HepG2 (cell line): Measurements from ENCODE around the gene NYAP1. TPM values are rescaled to one million over a fixed set of nuclear protein-coding genes. Genes with fewer than 3 reads are reported as not detected.

Experiments used
- ARNT2 ChIP-seq: sonication (generic); formaldehyde crosslinking; IDR thresholded peaks from 2 replicates; pipeline ENCODE4 v1.8.0; 2022; ENCODE audit warnings: mild to moderate bottlenecking, low read depth, missing genetic modification reagents, moderate library complexity
- FOXA3 ChIP-seq: IDR thresholded peaks from 2 replicates; pipeline ENCODE4 v1.6.1; 2016; ENCODE audit warnings: missing genetic modification reagents, missing compliant biosample characterization
- HCFC1 ChIP-seq: fragments of 150-350 bp; IDR thresholded peaks from 2 replicates; pipeline ENCODE4 v1.6.1; 2014; ENCODE audit warnings: low read depth, low read length
- KDM1A ChIP-seq: IDR thresholded peaks from 2 replicates; pipeline ENCODE4 v1.6.1; 2016; ENCODE audit warnings: missing compliant biosample characterization
- KLF13 ChIP-seq: sonication (generic); formaldehyde crosslinking; IDR thresholded peaks from 2 replicates; pipeline ENCODE4 v1.4.0; 2020; ENCODE audit warnings: mild to moderate bottlenecking, missing genetic modification reagents
- MED8 ChIP-seq: sonication (generic); formaldehyde crosslinking; IDR thresholded peaks from 2 replicates; pipeline ENCODE4 v1.8.1; 2023; ENCODE audit warnings: mild to moderate bottlenecking, missing genetic modification reagents; ENCODE audit not compliant: insufficient replicate concordance
- NR2F6 ChIP-seq, 2 experiments: IDR thresholded peaks; 2 replicates each; pipeline ENCODE4 v1.6.1; 2016; ENCODE audit warnings: antibody characterized with exemption in 1 of 2, mild to moderate bottlenecking in 1 of 2
- PAWR ChIP-seq: sonication (generic); formaldehyde crosslinking; IDR thresholded peaks from 2 replicates; pipeline ENCODE4 v1.4.0; 2020; ENCODE audit warnings: missing genetic modification reagents, mild to moderate bottlenecking, borderline replicate concordance
- RORA ChIP-seq: sonication (generic); formaldehyde crosslinking; IDR thresholded peaks from 2 replicates; pipeline ENCODE4 v1.5.0; 2020; ENCODE audit warnings: mild to moderate bottlenecking, missing genetic modification reagents, moderate library complexity
- SAFB2 ChIP-seq: sonication (generic); formaldehyde crosslinking; IDR thresholded peaks from 2 replicates; pipeline ENCODE4 v1.5.1; 2020; ENCODE audit warnings: missing genetic modification reagents, low read depth, mild to moderate bottlenecking, borderline replicate concordance
- SALL1 ChIP-seq: sonication (generic); formaldehyde crosslinking; IDR thresholded peaks from 2 replicates; pipeline ENCODE4 v1.8.0; 2022; ENCODE audit warnings: mild to moderate bottlenecking, missing genetic modification reagents
- SYNCRIP ChIP-seq: fragments of 200-400 bp; formaldehyde crosslinking; IDR thresholded peaks from 2 replicates; pipeline ENCODE4 v1.6.1; 2018; ENCODE audit warnings: mild to moderate bottlenecking, low read depth, low read length; ENCODE audit not compliant: insufficient read depth
- TP53 ChIP-seq: sonication (generic); formaldehyde crosslinking; conservative IDR thresholded peaks from 2 replicates; pipeline ENCODE4 v1.4.0; 2020; ENCODE audit warnings: missing genetic modification reagents
- ZNF263 ChIP-seq: sonication (generic); formaldehyde crosslinking; IDR thresholded peaks from 2 replicates; pipeline ENCODE4 v1.4.0; 2020; ENCODE audit warnings: missing genetic modification reagents
- ZNF329 ChIP-seq: sonication (generic); formaldehyde crosslinking; IDR thresholded peaks from 2 replicates; pipeline ENCODE4 v1.9.0; 2021; ENCODE audit warnings: low read depth, mild to moderate bottlenecking, missing genetic modification reagents
- ZNF468 ChIP-seq: sonication (generic); formaldehyde crosslinking; IDR thresholded peaks from 2 replicates; pipeline ENCODE4 v1.8.0; 2022; ENCODE audit warnings: mild to moderate bottlenecking, moderate library complexity, missing genetic modification reagents
- ZNF510 ChIP-seq: sonication (generic); formaldehyde crosslinking; IDR thresholded peaks from 2 replicates; pipeline ENCODE4 v1.4.0; 2020; ENCODE audit warnings: low read depth, mild to moderate bottlenecking, missing genetic modification reagents
- ZNF562 ChIP-seq: sonication (generic); formaldehyde crosslinking; IDR thresholded peaks from 2 replicates; pipeline ENCODE4 v1.8.0; 2022; ENCODE audit warnings: missing genetic modification reagents, borderline replicate concordance
- ZNF577 ChIP-seq: sonication (generic); formaldehyde crosslinking; IDR thresholded peaks from 2 replicates; pipeline ENCODE4 v1.4.0; 2020; ENCODE audit warnings: mild to moderate bottlenecking, low read depth, missing genetic modification reagents, borderline replicate concordance
- ZNF850 ChIP-seq: sonication (generic); formaldehyde crosslinking; conservative IDR thresholded peaks from 2 replicates; pipeline ENCODE4 v1.9.0; 2021; ENCODE audit warnings: mild to moderate bottlenecking, missing genetic modification reagents
- ZSCAN30 ChIP-seq: sonication (generic); formaldehyde crosslinking; IDR thresholded peaks from 2 replicates; pipeline ENCODE4 v1.5.0; 2020; ENCODE audit warnings: mild to moderate bottlenecking, missing genetic modification reagents
- polyA plus RNA-seq, 8 experiments: library from polyadenylated mRNA; depleted of rRNA in 3 of 8; stranded (reverse) in 7 of 8; unstranded in 1 of 8; fragments of >200 nt; fragmentation: Illumina TruSeq in 4 of 8; extraction: Trizol in 4 of 8; gene quantifications; 2 replicates each; pipeline versions ENCODE4 v1.2.1 to v1.2.3, GENCODE V29; 2011 to 2016; ENCODE audit warnings: low read depth in 4 of 8, missing spikeins in 1 of 8, mixed read lengths in 1 of 8; ENCODE audit not compliant: insufficient read depth in 1 of 8
- total RNA-seq, 5 experiments: library from RNA; depleted of rRNA; stranded (reverse); fragments of >200 nt; fragmentation: Illumina TruSeq; extraction: Trizol; gene quantifications; 2 replicates each; pipeline ENCODE4 v1.2.3, GENCODE V29; 2016; ENCODE audit warnings: low read depth in 1 of 5
- TF ChIP-seq, protein P1 (sequence below): sonication (generic); formaldehyde crosslinking; IDR thresholded peaks from 2 replicates; pipeline ENCODE4 v1.5.0; 2020; ENCODE audit warnings: mild to moderate bottlenecking, missing genetic modification reagents, borderline replicate concordance
- TF ChIP-seq, protein P2 (sequence below): sonication (generic); formaldehyde crosslinking; IDR thresholded peaks from 2 replicates; pipeline ENCODE4 v1.5.0; 2020; ENCODE audit warnings: missing genetic modification reagents
- TF ChIP-seq, protein P3 (sequence below): sonication (generic); formaldehyde crosslinking; IDR thresholded peaks from 2 replicates; pipeline ENCODE4 v1.4.0; 2020; ENCODE audit warnings: missing genetic modification reagents, borderline replicate concordance

NYAP1 gene
- total and polyA plus RNA-seq, 2 of the 13 experiments (the other 11 are each of a cell fraction or from before 2014, with no cell fraction given) = 0.15 to 0.46 TPM

DNA sequence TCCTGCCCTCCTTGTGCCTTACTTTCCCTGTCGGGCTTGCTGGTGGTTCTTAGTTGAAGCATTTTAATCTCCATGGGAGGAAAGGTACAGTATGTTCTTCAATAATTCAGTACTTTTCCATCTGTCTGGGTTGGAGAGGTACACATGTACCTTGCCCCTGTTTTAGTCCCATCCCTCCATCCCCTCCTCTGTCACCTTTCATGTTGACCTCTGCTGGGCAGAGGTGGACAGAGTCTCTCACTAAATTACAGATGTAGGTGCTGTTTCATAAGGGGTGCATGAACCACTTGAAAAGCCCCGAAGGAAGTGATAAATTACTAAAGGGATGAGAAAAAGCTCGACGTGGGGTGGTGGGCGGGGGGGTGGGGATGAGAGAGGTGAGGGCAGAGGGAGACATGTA is 60.7 kb downstream of the NYAP1 start (continued):
- TF ChIP-seq ARNT2 (CRISPR knock-in tag) (0 out of 2 replicates have a peak, but pooled peaks have one; percentile 45), TP53 (CRISPR knock-in tag) (no peak), ZNF263 (CRISPR knock-in tag) (no peak), ZNF468 (CRISPR knock-in tag) (no peak), KDM1A (0 out of 2 replicates have a peak, but pooled peaks have one; percentile 17), RORA (CRISPR knock-in tag) (no peak), NR2F6 (IDR thresholded peaks at IDR 0.05) (peak; percentile 92), NR2F6 (CRISPR knock-in tag; IDR thresholded peaks at IDR 0.05) (peak; percentile 96), ZNF577 (CRISPR knock-in tag) (no peak), KLF13 (no peak), ZSCAN30 (no peak), PAWR (no peak), SALL1 (CRISPR knock-in tag) (no peak; the same call in 1 of the 2 replicates), ZNF510 (CRISPR knock-in tag) (no peak), ZNF329 (CRISPR knock-in tag) (no peak), SYNCRIP (no peak), ZNF562 (CRISPR knock-in tag) (no peak), FOXA3 (CRISPR knock-in tag) (peak; percentile 77), MED8 (CRISPR knock-in tag) (peak; percentile 18), HCFC1 (no peak), ZNF850 (CRISPR knock-in tag) (no peak), SAFB2 (no peak)
- TF ChIP-seq, protein P1, sequence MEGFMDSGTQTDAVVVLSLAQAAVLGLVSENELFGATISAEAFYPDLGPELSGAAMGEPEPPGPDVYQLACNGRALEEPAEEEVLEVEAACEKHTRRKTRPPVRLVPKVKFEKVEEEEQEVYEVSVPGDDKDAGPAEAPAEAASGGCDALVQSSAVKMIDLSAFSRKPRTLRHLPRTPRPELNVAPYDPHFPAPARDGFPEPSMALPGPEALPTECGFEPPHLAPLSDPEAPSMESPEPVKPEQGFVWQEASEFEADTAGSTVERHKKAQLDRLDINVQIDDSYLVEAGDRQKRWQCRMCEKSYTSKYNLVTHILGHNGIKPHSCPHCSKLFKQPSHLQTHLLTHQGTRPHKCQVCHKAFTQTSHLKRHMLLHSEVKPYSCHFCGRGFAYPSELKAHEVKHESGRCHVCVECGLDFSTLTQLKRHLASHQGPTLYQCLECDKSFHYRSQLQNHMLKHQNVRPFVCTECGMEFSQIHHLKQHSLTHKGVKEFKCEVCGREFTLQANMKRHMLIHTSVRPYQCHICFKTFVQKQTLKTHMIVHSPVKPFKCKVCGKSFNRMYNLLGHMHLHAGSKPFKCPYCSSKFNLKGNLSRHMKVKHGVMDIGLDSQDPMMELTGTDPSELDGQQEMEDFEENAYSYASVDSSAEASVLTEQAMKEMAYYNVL (CRISPR knock-in tag) = peak; percentile 98
- TF ChIP-seq, protein P2, sequence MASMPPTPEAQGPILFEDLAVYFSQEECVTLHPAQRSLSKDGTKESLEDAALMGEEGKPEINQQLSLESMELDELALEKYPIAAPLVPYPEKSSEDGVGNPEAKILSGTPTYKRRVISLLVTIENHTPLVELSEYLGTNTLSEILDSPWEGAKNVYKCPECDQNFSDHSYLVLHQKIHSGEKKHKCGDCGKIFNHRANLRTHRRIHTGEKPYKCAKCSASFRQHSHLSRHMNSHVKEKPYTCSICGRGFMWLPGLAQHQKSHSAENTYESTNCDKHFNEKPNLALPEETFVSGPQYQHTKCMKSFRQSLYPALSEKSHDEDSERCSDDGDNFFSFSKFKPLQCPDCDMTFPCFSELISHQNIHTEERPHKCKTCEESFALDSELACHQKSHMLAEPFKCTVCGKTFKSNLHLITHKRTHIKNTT (CRISPR knock-in tag) = no peak
- TF ChIP-seq, protein P3, sequence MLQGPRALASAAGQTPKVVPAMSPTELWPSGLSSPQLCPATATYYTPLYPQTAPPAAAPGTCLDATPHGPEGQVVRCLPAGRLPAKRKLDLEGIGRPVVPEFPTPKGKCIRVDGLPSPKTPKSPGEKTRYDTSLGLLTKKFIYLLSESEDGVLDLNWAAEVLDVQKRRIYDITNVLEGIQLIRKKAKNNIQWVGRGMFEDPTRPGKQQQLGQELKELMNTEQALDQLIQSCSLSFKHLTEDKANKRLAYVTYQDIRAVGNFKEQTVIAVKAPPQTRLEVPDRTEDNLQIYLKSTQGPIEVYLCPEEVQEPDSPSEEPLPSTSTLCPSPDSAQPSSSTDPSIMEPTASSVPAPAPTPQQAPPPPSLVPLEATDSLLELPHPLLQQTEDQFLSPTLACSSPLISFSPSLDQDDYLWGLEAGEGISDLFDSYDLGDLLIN (CRISPR knock-in tag) = no peak
